H1 (cell line): ENCODE measurements around the gene PDE6D. TPM values are rescaled to one million over a fixed set of nuclear protein-coding genes. Genes with fewer than 3 reads are reported as not detected.

Source experiments
- BACH1 ChIP-seq: IDR thresholded peaks from 2 replicates; pipeline ENCODE4 v1.6.1; 2012; ENCODE audit warnings: low read length, improper control_type of control experiment
- CHD1 ChIP-seq: IDR thresholded peaks from 2 replicates; pipeline ENCODE4 v1.6.1; 2012; ENCODE audit warnings: low read depth, low read length, improper control_type of control experiment
- CTCF ChIP-seq, 3 experiments: IDR thresholded peaks; 1 replicate in 2 of 3; 2 replicates in 1 of 3; pipeline versions ENCODE4 v1.5.1 to v1.6.1; 2011; ENCODE audit warnings: low read length in 3 of 3, mild to moderate bottlenecking in 3 of 3, inconsistent platforms in 2 of 3, low read depth in 1 of 3, moderate library complexity in 1 of 3; ENCODE audit not compliant: insufficient read depth in 1 of 3; ENCODE audit errors: control extremely low read depth in 1 of 3
- E2F6 ChIP-seq: IDR thresholded peaks from 2 replicates; pipeline ENCODE4 v1.6.1; 2012; ENCODE audit warnings: inconsistent platforms
- NRF1 ChIP-seq: IDR thresholded peaks from 2 replicates; pipeline ENCODE4 v1.6.1; 2011; ENCODE audit warnings: mild to moderate bottlenecking, low read depth, low read length, improper control_type of control experiment
- POU5F1 ChIP-seq: IDR thresholded peaks from 2 replicates; pipeline ENCODE4 v1.6.1; 2011; ENCODE audit warnings: low read depth, mild to moderate bottlenecking, low read length, moderate library complexity
- TBP ChIP-seq: IDR thresholded peaks from 2 replicates; pipeline ENCODE4 v1.6.1; 2011; ENCODE audit warnings: low read depth, low read length, improper control_type of control experiment
- USF2 ChIP-seq: IDR thresholded peaks from 2 replicates; pipeline ENCODE4 v1.6.1; 2011; ENCODE audit warnings: low read length, improper control_type of control experiment
- ZNF274 ChIP-seq: IDR thresholded peaks from 2 replicates; pipeline ENCODE4 v1.7.0; 2012; ENCODE audit warnings: low read length, borderline replicate concordance; ENCODE audit errors: extremely low read depth
- polyA plus RNA-seq, 7 experiments: library from polyadenylated mRNA; depleted of rRNA in 3 of 7; stranded (reverse) in 5 of 7; unstranded in 2 of 7; fragments of >200 nt in 5 of 7; fragments of 200-250 nt in 2 of 7; gene quantifications; 1 replicate in 5 of 7; 2 replicates in 1 of 7; 4 replicates in 1 of 7; pipeline versions ENCODE4 v1.2.1 to v1.2.3, GENCODE V29; 2011 to 2013; ENCODE audit warnings: missing spikeins in 2 of 7, mixed read lengths in 2 of 7
- total RNA-seq: library from RNA; stranded (reverse); fragmentation: NEBNext Ultra II Directional; extraction: Animal tissue kit (Norgen Biotek cat#: 25700); gene quantifications from 2 replicates; pipeline ENCODE4 v1.2.1, GENCODE V29; 2021

PDE6D gene
- total and polyA plus RNA-seq, 2 of the 8 experiments (the other 6 are each of a cell fraction or from before 2014, with no cell fraction given): 33.7 to 63.9 TPM

GRCh38 chr2:231745303-231746038 is 35.6 kb downstream of the PDE6D start (continued):
- no peak for TF ChIP-seq USF2
- no peak for TF ChIP-seq BACH1
- no peak for TF ChIP-seq E2F6
- no peak for TF ChIP-seq POU5F1
- no peak for TF ChIP-seq NRF1
- TF ChIP-seq CTCF (IDR thresholded peaks at IDR 0.05; ENCODE audit: control extremely low read depth in 1 of 3, insufficient read depth in 1 of 3, low read depth in 1 of 3, low read length in 3 of 3): no peak
- no peak for TF ChIP-seq CHD1
- no peak for TF ChIP-seq ZNF274
- no peak for TF ChIP-seq TBP
